Placental pericyte (primary cell): ENCODE results near the gene SPATA17. TPM values are rescaled to one million over a fixed set of nuclear protein-coding genes. Genes with fewer than 3 reads are reported as not detected.

Experiments
- small RNA-seq: library from RNA; depleted of rRNA; stranded (forward); fragments of <200 nt; gene quantifications from one replicate; pipeline ENCODE3, GENCODE V24; 2012; ENCODE audit warnings: low replicate concordance
- total RNA-seq: library from RNA; depleted of rRNA; stranded (reverse); fragments of >200 nt; gene quantifications from 2 replicates; pipeline ENCODE4 v1.2.3, GENCODE V29; 2012

Gene SPATA17, protein sequence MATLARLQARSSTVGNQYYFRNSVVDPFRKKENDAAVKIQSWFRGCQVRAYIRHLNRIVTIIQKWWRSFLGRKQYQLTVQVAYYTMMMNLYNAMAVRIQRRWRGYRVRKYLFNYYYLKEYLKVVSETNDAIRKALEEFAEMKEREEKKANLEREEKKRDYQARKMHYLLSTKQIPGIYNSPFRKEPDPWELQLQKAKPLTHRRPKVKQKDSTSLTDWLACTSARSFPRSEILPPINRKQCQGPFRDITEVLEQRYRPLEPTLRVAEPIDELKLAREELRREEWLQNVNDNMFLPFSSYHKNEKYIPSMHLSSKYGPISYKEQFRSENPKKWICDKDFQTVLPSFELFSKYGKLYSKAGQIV
- under 0.01 and 0.14 TPM in 2 replicates for total RNA-seq

DNA sequence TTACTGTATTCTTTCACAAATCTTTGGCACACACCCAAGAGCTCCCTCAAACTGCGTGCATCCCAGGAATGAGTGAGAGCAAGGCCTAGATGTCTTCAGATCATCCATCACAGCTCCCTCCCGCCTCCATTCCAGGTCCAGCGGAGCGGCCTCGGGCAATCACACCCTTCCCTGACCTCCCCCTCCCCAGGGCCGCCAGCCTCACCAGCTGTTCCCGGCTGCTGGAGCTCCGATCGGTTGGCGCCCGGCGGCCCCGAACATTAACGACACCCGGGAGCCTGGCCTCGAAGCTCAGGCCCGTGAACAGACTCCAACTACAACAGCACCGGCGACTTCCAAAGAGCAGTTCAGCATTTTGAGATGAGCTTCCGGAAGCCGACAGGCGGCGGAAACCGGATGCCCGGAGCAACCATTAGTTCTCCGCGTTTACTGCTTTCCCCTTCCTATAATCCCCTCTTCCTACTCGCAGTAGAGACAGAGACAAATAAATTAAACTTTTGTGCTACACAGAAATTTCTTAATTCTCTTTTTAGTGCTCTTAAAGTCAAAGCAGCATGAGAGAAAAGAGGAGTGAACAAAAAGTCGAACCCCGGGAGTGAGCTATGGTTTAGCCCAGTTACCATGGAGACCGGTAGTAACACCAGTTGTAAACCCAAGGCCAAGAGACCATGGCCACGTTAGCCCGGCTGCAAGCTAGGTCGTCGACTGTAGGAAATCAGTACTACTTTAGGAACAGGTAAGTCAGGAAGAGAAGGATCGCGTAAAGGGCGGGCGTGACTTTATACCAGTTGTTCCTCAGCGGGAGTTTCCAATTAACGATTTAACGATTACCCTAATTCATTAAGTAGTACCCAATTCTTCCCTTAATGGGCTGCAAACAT is at the start of gene SPATA17, which contains the start of gene GPATCH2:
TSS of gene SPATA17 (plus strand) at position 634 of the 881 bp plus-strand sequence. CDS start at position 669, 35 bp downstream.
TSS of gene GPATCH2 (minus strand) at position 380 of the 881 bp plus-strand sequence. CDS start at position 261, 119 bp downstream.

Small RNAs within 50 kb of the gene (small RNA-seq; reads per million reads assigned to genes)
- not detected for gene UBBP2

Other genes with a start within 250 kb of the SPATA17 start
- 20.1 and 24.1 TPM in 2 replicates for gene GPATCH2, start 254 bp upstream of the SPATA17 start, total RNA-seq